ENCODE data around the gene CAVIN2.

GRCh38 chr2:191863988-191864387 is 17.1 kb upstream of the CAVIN2 start:
- TF ChIP-seq CTCF (IDR thresholded peaks at IDR 0.05; ENCODE audit: low read length) (no peak), EZH2 (optimal IDR thresholded peaks at IDR 0.05; ENCODE audit: low read depth, low read length) (no peak), EZH2phosphoT487 (IDR thresholded peaks at IDR 0.05; ENCODE audit: low read length) (no peak)
